Cardiac muscle cell (in vitro differentiated cells and primary cell): Measurements from ENCODE around the gene CDON. TPM values are rescaled to one million over a fixed set of nuclear protein-coding genes. Genes with fewer than 3 reads are reported as not detected.
A peak's percentile ranks its signal among the peaks of the same experiment; 100 is the strongest.

Experiments used
- DNase-seq, 2 donors: peaks; one replicate each; pipeline versions ENCODE4 v3.0.0 to v3.0.0-alpha.2; 2010 to 2017; ENCODE audit warnings: low read depth in 1 of 2, low spot score in 1 of 2
- H3K27ac ChIP-seq: fragments of 200-600 bp; sonication (generic); 2 replicates; pipeline ENCODE4 v1.5.1; 2016
- H3K27me3 ChIP-seq: fragments of 200-600 bp; sonication (generic); 2 replicates; pipeline ENCODE4 v1.6.0; 2016; ENCODE audit warnings: control low read depth
- H3K36me3 ChIP-seq: fragments of 200-600 bp; sonication (generic); 2 replicates; pipeline ENCODE4 v1.5.1; 2016; ENCODE audit warnings: control low read depth
- H3K4me1 ChIP-seq: fragments of 200-600 bp; sonication (generic); 2 replicates; pipeline ENCODE4 v1.8.1; 2017; ENCODE audit warnings: low read depth, mild to moderate bottlenecking, mixed run types
- H3K4me3 ChIP-seq: fragments of 200-600 bp; sonication (generic); 2 replicates; pipeline ENCODE4 v1.5.1; 2016; ENCODE audit warnings: mild to moderate bottlenecking
- H3K9me3 ChIP-seq: fragments of 200-600 bp; sonication (generic); 2 replicates; pipeline ENCODE4 v1.5.1; 2017; ENCODE audit warnings: low read depth, mild to moderate bottlenecking, control low read depth
- polyA plus RNA-seq: library from polyadenylated mRNA; unstranded; fragments of >200 nt; fragmentation: Nextera tagmentation; extraction: Ambion mirVana; gene quantifications from 2 replicates; pipeline ENCODE4 v1.2.1, GENCODE V29; 2016
- total RNA-seq: library from RNA; depleted of rRNA; stranded (reverse); fragments of >200 nt; gene quantifications from 2 replicates; pipeline ENCODE4 v1.2.3, GENCODE V29; 2016
- TF ChIP-seq, protein P1 (sequence below): IDR thresholded peaks from 2 replicates; pipeline ENCODE4 v1.5.1; 2012; ENCODE audit warnings: low read depth, mild to moderate bottlenecking, low read length

Gene CDON
- total and polyA plus RNA-seq, 2 experiments from 2014 or later: 5.7 to 17.3 TPM

DNA sequence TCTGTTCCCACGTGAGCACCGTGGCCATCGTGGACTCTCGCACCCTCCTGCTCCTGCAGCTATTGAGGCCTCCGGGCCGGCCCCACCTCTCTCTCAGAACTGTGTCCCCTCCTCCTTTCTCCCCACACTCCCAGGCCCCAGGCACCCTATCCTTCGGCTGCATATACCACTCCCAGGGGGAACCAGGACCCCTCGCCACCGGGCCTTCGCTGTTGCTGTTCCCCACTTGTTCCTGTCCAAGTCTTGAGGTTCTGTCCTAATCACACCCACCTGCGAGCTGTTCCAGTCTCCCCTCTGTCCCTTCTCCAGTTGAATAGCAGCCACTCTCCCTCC lies 43.0 kb upstream of the CDON start:
- H3K36me3 ChIP-seq: no peaks in the 10 kb centered on the region
- DNase-seq: no peak
- H3K4me3 ChIP-seq: no peak overlapping the region
- TF ChIP-seq, protein P1, sequence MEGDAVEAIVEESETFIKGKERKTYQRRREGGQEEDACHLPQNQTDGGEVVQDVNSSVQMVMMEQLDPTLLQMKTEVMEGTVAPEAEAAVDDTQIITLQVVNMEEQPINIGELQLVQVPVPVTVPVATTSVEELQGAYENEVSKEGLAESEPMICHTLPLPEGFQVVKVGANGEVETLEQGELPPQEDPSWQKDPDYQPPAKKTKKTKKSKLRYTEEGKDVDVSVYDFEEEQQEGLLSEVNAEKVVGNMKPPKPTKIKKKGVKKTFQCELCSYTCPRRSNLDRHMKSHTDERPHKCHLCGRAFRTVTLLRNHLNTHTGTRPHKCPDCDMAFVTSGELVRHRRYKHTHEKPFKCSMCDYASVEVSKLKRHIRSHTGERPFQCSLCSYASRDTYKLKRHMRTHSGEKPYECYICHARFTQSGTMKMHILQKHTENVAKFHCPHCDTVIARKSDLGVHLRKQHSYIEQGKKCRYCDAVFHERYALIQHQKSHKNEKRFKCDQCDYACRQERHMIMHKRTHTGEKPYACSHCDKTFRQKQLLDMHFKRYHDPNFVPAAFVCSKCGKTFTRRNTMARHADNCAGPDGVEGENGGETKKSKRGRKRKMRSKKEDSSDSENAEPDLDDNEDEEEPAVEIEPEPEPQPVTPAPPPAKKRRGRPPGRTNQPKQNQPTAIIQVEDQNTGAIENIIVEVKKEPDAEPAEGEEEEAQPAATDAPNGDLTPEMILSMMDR: no peak
- no peaks in the 10 kb centered on the region for H3K9me3 ChIP-seq
- H3K27ac ChIP-seq: no peak overlapping the region
- H3K4me1 ChIP-seq: peaks cover 29% of the 10 kb centered on the region
- no peaks in the 10 kb centered on the region for H3K27me3 ChIP-seq

DNA sequence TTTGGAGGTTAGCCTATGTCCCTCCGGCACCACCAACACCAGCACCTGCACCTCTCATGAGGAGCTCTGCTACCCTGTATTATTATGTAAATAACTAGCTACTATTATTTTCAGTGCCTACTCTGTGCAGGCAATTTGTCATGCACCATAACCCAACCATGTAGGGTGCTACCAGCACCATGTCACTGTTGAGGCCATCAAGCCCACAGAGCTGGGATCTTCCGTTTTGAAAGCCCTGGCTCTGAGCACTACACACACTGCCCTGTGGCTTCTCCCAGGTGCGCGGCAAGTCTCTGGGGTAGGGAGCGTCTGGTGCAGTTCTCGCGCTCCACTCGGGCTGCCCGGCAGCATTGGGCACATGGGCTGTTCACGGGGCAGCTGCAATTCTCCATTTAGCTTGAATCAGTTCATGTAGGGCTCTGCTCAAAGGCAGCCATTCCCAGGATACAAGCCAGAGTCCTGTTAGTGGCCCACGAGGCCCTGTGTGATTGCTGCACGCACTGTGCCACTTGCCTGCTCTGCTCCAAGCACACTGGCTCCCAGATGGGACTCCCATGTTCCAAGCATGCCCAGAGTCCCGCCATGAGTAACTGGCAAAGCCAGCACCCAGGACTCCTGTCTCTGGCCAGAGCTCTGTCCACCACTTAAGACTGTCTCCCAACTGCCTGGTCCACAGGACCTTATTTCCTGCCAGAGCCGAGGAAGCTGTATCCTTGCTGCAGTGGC lies 42.5 kb upstream of the CDON start:
- no peak overlapping the region for H3K4me3 ChIP-seq
- no peaks in the 10 kb centered on the region for H3K36me3 ChIP-seq
- no peaks in the 10 kb centered on the region for H3K27me3 ChIP-seq
- H3K4me1 ChIP-seq: peaks cover 34% of the 10 kb centered on the region
- TF ChIP-seq, protein P1: no peak
- no peaks in the 10 kb centered on the region for H3K9me3 ChIP-seq
- H3K27ac ChIP-seq: no peak overlapping the region
- no peak for DNase-seq

DNA sequence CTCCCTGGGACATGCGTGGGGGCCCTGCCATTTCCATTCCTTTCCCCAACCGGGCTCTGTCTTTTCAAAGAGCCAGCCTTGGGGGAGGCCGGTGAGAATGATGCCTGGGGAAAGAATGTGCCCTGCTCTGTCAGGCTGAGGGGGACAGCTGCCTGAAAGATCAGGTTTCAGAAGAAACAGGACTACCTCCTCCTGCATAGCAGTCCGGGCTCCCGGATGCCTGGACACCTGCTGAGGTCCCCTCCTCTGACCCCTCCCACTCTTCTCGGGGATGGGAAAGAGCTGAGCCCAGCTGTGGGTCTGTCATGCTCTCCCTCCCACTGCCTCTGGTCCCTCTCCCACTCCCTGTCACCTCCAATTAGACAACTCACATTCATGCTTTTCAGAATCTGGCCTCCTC lies 41.8 kb upstream of the CDON start:
- peak in 1 of 2 donors; percentile 56 for DNase-seq
- Histone ChIP-seq H3K36me3 (no peaks in the 10 kb centered on the region), H3K27ac (no peak overlapping the region), H3K4me1 (peaks cover 36% of the 10 kb centered on the region), H3K4me3 (no peak overlapping the region), H3K9me3 (no peaks in the 10 kb centered on the region), H3K27me3 (no peaks in the 10 kb centered on the region)
- TF ChIP-seq, protein P1: no peak

DNA sequence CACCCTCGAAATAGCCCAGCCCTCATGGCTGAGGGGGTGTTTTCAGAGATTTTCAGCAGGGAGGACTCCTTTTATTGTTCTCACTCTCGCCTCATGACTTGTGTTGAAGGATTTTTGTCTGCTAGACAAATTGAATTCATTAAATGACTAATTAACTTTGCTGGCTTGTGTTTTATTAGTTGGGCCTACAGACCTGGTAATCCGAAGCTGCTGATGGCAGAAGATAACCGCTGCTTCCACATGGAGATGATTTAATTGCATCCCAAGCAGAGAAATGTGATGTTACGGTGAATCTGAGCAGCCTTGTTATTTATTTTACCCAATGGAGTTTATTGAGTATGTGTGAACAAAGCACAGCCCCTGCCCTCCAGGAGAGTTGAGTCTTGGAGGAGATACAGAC lies 40.5 kb upstream of the CDON start:
- H3K27me3 ChIP-seq: no peaks in the 10 kb centered on the region
- peak overlapping the region; percentile 91 for H3K27ac ChIP-seq
- no peaks in the 10 kb centered on the region for H3K9me3 ChIP-seq
- no peak overlapping the region for H3K4me3 ChIP-seq
- H3K4me1 ChIP-seq: peaks cover 36% of the 10 kb centered on the region
- no peak for DNase-seq
- TF ChIP-seq, protein P1: no peak
- no peaks in the 10 kb centered on the region for H3K36me3 ChIP-seq

DNA sequence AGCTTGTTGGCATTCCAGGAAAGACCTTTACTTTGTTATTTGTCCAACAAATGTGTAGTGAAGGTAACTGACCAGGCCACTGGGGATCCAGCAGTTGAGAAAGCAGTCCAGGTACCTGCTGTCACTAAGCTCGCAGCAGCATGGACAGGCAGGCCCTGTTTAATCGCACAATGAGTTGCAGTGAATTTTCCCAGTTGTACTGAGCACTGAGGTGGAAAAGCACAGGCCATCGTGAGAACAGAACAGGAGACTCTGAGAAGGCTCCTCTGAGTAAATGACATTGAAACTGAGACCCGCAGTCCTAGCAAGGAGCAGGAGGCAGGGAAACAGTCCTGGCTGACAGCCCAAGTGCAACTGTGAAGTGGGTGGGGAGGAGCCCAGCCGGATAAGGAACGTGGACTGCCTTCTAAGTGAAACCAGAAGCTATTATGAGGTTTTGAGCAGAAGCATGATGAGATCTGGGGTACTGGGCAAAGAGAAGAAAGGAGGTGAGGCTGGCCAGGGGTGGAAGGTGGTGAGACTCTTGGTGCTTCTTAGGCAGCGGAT lies 39.8 kb upstream of the CDON start:
- Histone ChIP-seq H3K27ac (peak overlapping the region; percentile 91), H3K27me3 (no peaks in the 10 kb centered on the region), H3K4me1 (peaks cover 36% of the 10 kb centered on the region), H3K36me3 (no peaks in the 10 kb centered on the region), H3K4me3 (no peak overlapping the region), H3K9me3 (no peaks in the 10 kb centered on the region)
- peak; percentile 79 to 80 for DNase-seq
- TF ChIP-seq, protein P1: no peak
